HCT116 (cell line): ENCODE measurements around the gene DGKB. TPM values are rescaled to one million over a fixed set of nuclear protein-coding genes. Genes with fewer than 3 reads are reported as not detected.

Experiments
- ATAC-seq: fragments of 200-7000 bp; cut with Tn5 transposase; 2 replicates; pipeline ENCODE4 v1.9.1; 2020; ENCODE audit warnings: mild to moderate bottlenecking, moderate library complexity
- BruUV-seq: library from RNA; stranded (reverse); fragments of 400-500 nt; replicated peaks from 2 replicates; lab custom pipeline; 2021; lab: Mats Ljungman, UMichigan
- CTCF ChIA-PET: fragments of 300-600 bp; sonication (Branson Sonifier 250); formaldehyde crosslinking; loops from one replicate; lab custom pipeline; 2021; ENCODE audit warnings: antibody characterized with exemption; lab: Charles Lee
- POLR2A ChIA-PET: fragments of 300-600, 350-600 bp; sonication (Branson Sonifier 250); formaldehyde crosslinking; loops from one replicate; lab custom pipeline; 2021; ENCODE audit warnings: antibody characterized with exemption; lab: Charles Lee
- RAD21 ChIA-PET, 2 experiments: fragments of 300-600 bp; sonication (Branson Sonifier 250); formaldehyde crosslinking; loops; one replicate each; lab custom pipeline; 2023; ENCODE audit warnings: low total read pairs in 2 of 2; ENCODE audit not compliant: uncharacterized antibody in 2 of 2, unreplicated experiment in 2 of 2, low non-redundant PET in 1 of 2; lab: Charles Lee
- DNase-seq: peaks from one replicate; pipeline ENCODE4 v3.0.0-alpha.2; 2010; ENCODE audit warnings: low read depth, low spot score
- H2AFZ ChIP-seq: fragments of 200-600 bp; shearing (Covaris generic), sonication (generic); 2 replicates; pipeline ENCODE4 v1.6.1; 2017; ENCODE audit warnings: low read depth, mixed run types, mixed read lengths, antibody characterized with exemption, low read length; ENCODE audit not compliant: poor library complexity, severe bottlenecking
- H3K27ac ChIP-seq: 2 replicates; pipeline ENCODE4 v1.5.1; 2012; ENCODE audit warnings: low read depth, low read length
- H3K27me3 ChIP-seq: fragments of 200-600 bp; sonication (generic); 2 replicates; pipeline ENCODE4 v1.6.1; 2016; ENCODE audit warnings: mixed run types, low read length, mixed read lengths; ENCODE audit not compliant: insufficient read depth
- H3K36me3 ChIP-seq, 2 experiments: fragments of 200-500 bp in 1 of 2; fragments of 200-600 bp in 1 of 2; sonication (Bioruptor generic) in 1 of 2; sonication (generic) in 1 of 2; 2 replicates each; pipeline versions ENCODE4 v1.5.1 to v1.6.1; 2014 to 2016; ENCODE audit warnings: low read length in 2 of 2, inconsistent platforms in 1 of 2, mixed read lengths in 1 of 2, mixed run types in 1 of 2; ENCODE audit not compliant: insufficient read depth in 2 of 2, control insufficient read depth in 1 of 2
- H3K4me1 ChIP-seq, 2 experiments: fragments of 200-600 bp in 1 of 2; sonication (generic) in 1 of 2; 2 replicates each; pipeline versions ENCODE4 v1.5.1 to v1.6.1; 2012 to 2017; ENCODE audit warnings: low read length in 2 of 2, inconsistent platforms in 1 of 2, mild to moderate bottlenecking in 1 of 2, mixed read lengths in 1 of 2, mixed run types in 1 of 2, moderate library complexity in 1 of 2; ENCODE audit not compliant: insufficient read depth in 2 of 2, control insufficient read depth in 1 of 2
- H3K4me2 ChIP-seq: fragments of 200-600 bp; sonication (generic); 2 replicates; pipeline ENCODE4 v1.6.1; 2017; ENCODE audit warnings: mixed run types, low read length, mixed read lengths
- H3K4me3 ChIP-seq, 2 experiments: fragments of 200-600 bp in 1 of 2; sonication (generic) in 1 of 2; replicated peaks in 1 of 2; 2 replicates each; pipeline ENCODE4 v1.5.1; 2011 to 2016; ENCODE audit warnings: low read length in 2 of 2, control low read depth in 1 of 2, low read depth in 1 of 2, mild to moderate bottlenecking in 1 of 2, mixed read lengths in 1 of 2, mixed run types in 1 of 2
- H3K79me2 ChIP-seq: fragments of 200-600 bp; sonication (generic); 2 replicates; pipeline ENCODE4 v1.6.1; 2017; ENCODE audit warnings: mild to moderate bottlenecking, mixed run types, low read length, moderate library complexity, mixed read lengths; ENCODE audit not compliant: insufficient read depth
- H3K9ac ChIP-seq: fragments of 200-600 bp; sonication (generic); 2 replicates; pipeline ENCODE4 v1.6.1; 2016; ENCODE audit warnings: low read length, mixed read lengths
- H3K9me2 ChIP-seq: fragments of 200-600 bp; sonication (generic), shearing (Covaris generic); 2 replicates; pipeline ENCODE4 v1.6.1; 2017; ENCODE audit warnings: mixed run types, mild to moderate bottlenecking, moderate library complexity; ENCODE audit not compliant: insufficient read depth
- H3K9me3 ChIP-seq, 2 experiments: fragments of 200-500 bp in 1 of 2; fragments of 200-600 bp in 1 of 2; sonication (Bioruptor generic) in 1 of 2; sonication (generic) in 1 of 2; 2 replicates each; pipeline ENCODE4 v1.6.1; 2014 to 2017; ENCODE audit warnings: low read length in 2 of 2, mixed read lengths in 2 of 2, inconsistent platforms in 1 of 2, low read depth in 1 of 2, mild to moderate bottlenecking in 1 of 2, mixed run types in 1 of 2, moderate library complexity in 1 of 2; ENCODE audit not compliant: control insufficient read depth in 1 of 2, insufficient read depth in 1 of 2
- H4K20me1 ChIP-seq: fragments of 200-600 bp; sonication (generic), shearing (Covaris generic); 2 replicates; pipeline ENCODE4 v1.6.1; 2017; ENCODE audit warnings: mixed run types, mild to moderate bottlenecking, moderate library complexity; ENCODE audit not compliant: insufficient read depth
- CEBPB ChIP-seq: IDR thresholded peaks from 2 replicates; pipeline ENCODE4 v1.6.1; 2012; ENCODE audit warnings: low read depth
- EZH2 ChIP-seq: fragments of 200-600 bp; sonication (generic); IDR thresholded peaks from 2 replicates; pipeline ENCODE4 v1.6.1; 2017; ENCODE audit warnings: antibody characterized with exemption, mixed run types
- FOSL1 ChIP-seq: IDR thresholded peaks from 2 replicates; pipeline ENCODE4 v1.6.1; 2012; ENCODE audit warnings: low read depth
- POLR2A ChIP-seq: IDR thresholded peaks from 2 replicates; pipeline ENCODE4 v1.7.0; 2011; ENCODE audit warnings: borderline replicate concordance; ENCODE audit not compliant: insufficient read depth, insufficient read length; ENCODE audit errors: extremely low read depth
- REST ChIP-seq: IDR thresholded peaks from 2 replicates; pipeline ENCODE4 v1.6.1; 2012; ENCODE audit warnings: low read depth
- TCF7L2 ChIP-seq: IDR thresholded peaks from 2 replicates; pipeline ENCODE4 v1.7.0; 2011; ENCODE audit warnings: borderline replicate concordance, inconsistent platforms; ENCODE audit not compliant: insufficient read depth, insufficient read length; ENCODE audit errors: extremely low read depth
- YY1 ChIP-seq: IDR thresholded peaks from 2 replicates; pipeline ENCODE4 v1.6.1; 2011; ENCODE audit warnings: low read length, low read depth, moderate library complexity, mild to moderate bottlenecking; ENCODE audit not compliant: insufficient replicate concordance; ENCODE audit errors: extremely low read depth
- ZNF274 ChIP-seq: fragments of 200-500 bp; sonication (Bioruptor generic); IDR thresholded peaks from 2 replicates; pipeline ENCODE4 v1.6.1; 2014; ENCODE audit warnings: mild to moderate bottlenecking, low read depth, low read length, inconsistent platforms
- intact Hi-C: fragments of 100-400 bp; cut with micrococcal nuclease; formaldehyde crosslinking; loops from 2 replicates; pipeline ENCODE4 v1.10.0; 2022
- total RNA-seq: library from RNA; stranded (reverse); gene quantifications from one replicate; pipeline ENCODE4 v1.2.1, GENCODE V29; 2021; ENCODE audit not compliant: unreplicated experiment
- TF ChIP-seq, protein P1 (sequence below): IDR thresholded peaks from 2 replicates; pipeline ENCODE4 v1.6.1; 2012
- TF ChIP-seq, protein P2 (sequence below), 3 experiments: fragments of 200-600 bp in 1 of 3; sonication (generic) in 1 of 3; IDR thresholded peaks in 2 of 3; conservative IDR thresholded peaks in 1 of 3; 2 replicates each; pipeline ENCODE4 v1.5.1; 2012 to 2017; ENCODE audit warnings: low read depth in 2 of 3, low read length in 2 of 3, antibody characterized with exemption in 1 of 3, borderline replicate concordance in 1 of 3, control low read depth in 1 of 3, mild to moderate bottlenecking in 1 of 3, mixed read lengths in 1 of 3, mixed run types in 1 of 3, moderate library complexity in 1 of 3; ENCODE audit not compliant: insufficient read depth in 1 of 3
- TF ChIP-seq, protein P3 (sequence below): IDR thresholded peaks from 2 replicates; pipeline ENCODE4 v1.6.1; 2012

Gene DGKB
- total RNA-seq, 1 experiment from 2014 or later, result 0.05 TPM

- no peak for ATAC-seq
- H3K79me2 ChIP-seq, result no peaks in the 10 kb centered on the region
- CTCF ChIA-PET, result no interaction called here
- POLR2A ChIA-PET, result no interaction called here
- no peaks in the 10 kb centered on the region for H3K9me2 ChIP-seq
- no peaks in the 10 kb centered on the region for H4K20me1 ChIP-seq
- no peaks in the 10 kb centered on the region for H3K27me3 ChIP-seq
- H3K36me3 ChIP-seq, result no peaks in the 10 kb centered on the region
- RAD21 ChIA-PET, result no interaction called here
- no peak overlapping the region for H3K4me2 ChIP-seq
- TF ChIP-seq FOSL1 (no peak), ZNF274 (no peak), EZH2 (no peak), CEBPB (no peak)
- TF ChIP-seq, protein P1, sequence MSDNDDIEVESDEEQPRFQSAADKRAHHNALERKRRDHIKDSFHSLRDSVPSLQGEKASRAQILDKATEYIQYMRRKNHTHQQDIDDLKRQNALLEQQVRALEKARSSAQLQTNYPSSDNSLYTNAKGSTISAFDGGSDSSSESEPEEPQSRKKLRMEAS, result no peak
- TF ChIP-seq, protein P2, sequence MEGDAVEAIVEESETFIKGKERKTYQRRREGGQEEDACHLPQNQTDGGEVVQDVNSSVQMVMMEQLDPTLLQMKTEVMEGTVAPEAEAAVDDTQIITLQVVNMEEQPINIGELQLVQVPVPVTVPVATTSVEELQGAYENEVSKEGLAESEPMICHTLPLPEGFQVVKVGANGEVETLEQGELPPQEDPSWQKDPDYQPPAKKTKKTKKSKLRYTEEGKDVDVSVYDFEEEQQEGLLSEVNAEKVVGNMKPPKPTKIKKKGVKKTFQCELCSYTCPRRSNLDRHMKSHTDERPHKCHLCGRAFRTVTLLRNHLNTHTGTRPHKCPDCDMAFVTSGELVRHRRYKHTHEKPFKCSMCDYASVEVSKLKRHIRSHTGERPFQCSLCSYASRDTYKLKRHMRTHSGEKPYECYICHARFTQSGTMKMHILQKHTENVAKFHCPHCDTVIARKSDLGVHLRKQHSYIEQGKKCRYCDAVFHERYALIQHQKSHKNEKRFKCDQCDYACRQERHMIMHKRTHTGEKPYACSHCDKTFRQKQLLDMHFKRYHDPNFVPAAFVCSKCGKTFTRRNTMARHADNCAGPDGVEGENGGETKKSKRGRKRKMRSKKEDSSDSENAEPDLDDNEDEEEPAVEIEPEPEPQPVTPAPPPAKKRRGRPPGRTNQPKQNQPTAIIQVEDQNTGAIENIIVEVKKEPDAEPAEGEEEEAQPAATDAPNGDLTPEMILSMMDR (IDR thresholded peaks at IDR 0.05 in 2 of 3, conservative IDR thresholded peaks at IDR 0.05 in 1 of 3; ENCODE audit: borderline replicate concordance in 1 of 3, insufficient read depth in 1 of 3, low read depth in 2 of 3, low read length in 2 of 3), result no peak
- TF ChIP-seq, all 23 proteins: peak for 0
- Histone ChIP-seq H3K27ac (no peak overlapping the region), H2AFZ (no peak overlapping the region), H3K9ac (no peak overlapping the region), H3K4me1 (no peaks in the 10 kb centered on the region), H3K9me3 (no peaks in the 10 kb centered on the region), H3K4me3 (no peak overlapping the region)
- no TSS peak for BruUV-seq
- no peak for DNase-seq
- intact Hi-C loops, result no loop called here
Measured at GRCh38 chr7:14495633-14496032, 406.9 kb downstream of the DGKB start.

DNA sequence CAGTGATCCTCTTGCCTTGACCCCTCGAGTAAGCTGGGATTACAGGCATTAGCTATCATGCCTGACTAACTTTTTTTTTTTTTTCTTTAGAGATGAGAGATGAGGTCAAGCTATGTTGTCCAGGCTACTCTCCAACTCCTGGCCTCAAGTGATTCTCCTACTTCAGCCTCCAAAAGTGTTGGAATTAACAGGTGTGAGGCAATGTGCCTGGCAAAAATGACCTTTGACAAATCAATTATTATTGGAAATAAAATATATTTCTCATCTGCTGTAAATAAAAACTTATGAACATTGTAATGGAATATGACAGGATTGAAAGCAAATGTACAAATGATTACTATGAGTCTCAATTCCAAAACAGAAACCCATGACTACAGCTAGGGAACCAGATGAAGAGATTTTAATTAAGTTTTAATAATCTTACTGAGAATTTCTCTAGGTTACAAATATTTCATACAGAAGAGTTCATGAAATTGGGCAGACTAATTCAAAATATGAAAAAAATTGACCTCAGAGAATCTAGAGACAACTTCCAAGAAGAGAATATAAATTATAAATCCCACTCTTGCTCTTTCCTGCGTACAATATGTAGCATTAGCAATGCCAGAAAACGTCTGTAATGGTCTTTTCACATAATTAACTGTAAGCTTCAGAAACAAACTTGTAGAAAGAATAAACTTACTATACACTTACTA is 414.7 kb downstream of the DGKB start:
- BruUV-seq, result no TSS peak
- H3K36me3 ChIP-seq, result no peaks in the 10 kb centered on the region
- H3K4me3 ChIP-seq, result no peak overlapping the region
- ChIA-PET RAD21 (no interaction called here), POLR2A (no interaction called here), CTCF (no interaction called here)
- no peaks in the 10 kb centered on the region for H3K27me3 ChIP-seq
- ATAC-seq (no peak), DNase-seq (no peak)
- no peaks in the 10 kb centered on the region for H3K9me2 ChIP-seq
- H2AFZ ChIP-seq, result no peak overlapping the region
- H3K9ac ChIP-seq, result no peak overlapping the region
- no peaks in the 10 kb centered on the region for H3K79me2 ChIP-seq
- H3K27ac ChIP-seq, result no peak overlapping the region
- no peaks in the 10 kb centered on the region for H3K9me3 ChIP-seq
- intact Hi-C loops, result no loop called here
- no peaks in the 10 kb centered on the region for H4K20me1 ChIP-seq
- no peak overlapping the region for H3K4me2 ChIP-seq
- H3K4me1 ChIP-seq, result no peaks in the 10 kb centered on the region
- no peak for TF ChIP-seq REST
- TF ChIP-seq, protein P3, sequence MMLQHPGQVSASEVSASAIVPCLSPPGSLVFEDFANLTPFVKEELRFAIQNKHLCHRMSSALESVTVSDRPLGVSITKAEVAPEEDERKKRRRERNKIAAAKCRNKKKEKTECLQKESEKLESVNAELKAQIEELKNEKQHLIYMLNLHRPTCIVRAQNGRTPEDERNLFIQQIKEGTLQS, result no peak
- TF ChIP-seq FOSL1, result no peak
- no peak for TF ChIP-seq YY1
- no peak for TF ChIP-seq TCF7L2
- no peak for TF ChIP-seq ZNF274
- TF ChIP-seq CEBPB, result no peak
- no peak for TF ChIP-seq POLR2A
